ENCODE results near the gene TMEM201.
A peak's percentile ranks its signal among the peaks of the same experiment; 100 is the strongest.

Gene TMEM201

GRCh38 chr1:9654051-9654833, 65.5 kb downstream of the TMEM201 start:
- peak; percentile 57 for DNase-seq

- peak; percentile 69 for DNase-seq
Measured at GRCh38 chr1:9654834-9655723, 66.4 kb downstream of the TMEM201 start.

GRCh38 chr1:9655836-9656235, 67.1 kb downstream of the TMEM201 start:
- DNase-seq = peak; percentile 29

DNA sequence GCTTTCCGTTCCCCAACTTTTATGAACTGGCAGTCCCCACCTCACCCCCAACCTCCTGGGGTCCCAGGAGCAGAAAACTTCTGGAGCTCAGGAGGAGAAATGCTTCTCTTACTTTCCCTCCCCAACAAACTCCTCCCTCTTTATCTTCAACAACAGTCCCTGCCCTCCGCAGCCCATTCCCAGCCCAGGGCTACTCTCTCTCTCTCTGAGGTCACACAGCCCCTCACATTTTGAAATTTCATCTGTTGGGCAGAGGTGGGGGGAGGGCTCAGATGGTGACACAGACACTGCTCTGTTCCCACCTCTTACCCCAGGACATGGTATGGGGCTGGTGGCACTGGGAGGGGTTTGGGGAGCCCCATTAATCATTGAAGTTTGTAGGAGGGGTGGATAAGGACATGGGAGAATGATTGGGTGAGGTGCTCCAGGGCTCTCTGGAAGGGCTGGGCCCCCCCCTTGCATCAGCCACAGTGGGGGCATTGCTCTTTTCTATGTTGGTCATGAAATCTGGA, 68.9 kb downstream of the TMEM201 start:
- DNase-seq = peak; percentile 28

DNA sequence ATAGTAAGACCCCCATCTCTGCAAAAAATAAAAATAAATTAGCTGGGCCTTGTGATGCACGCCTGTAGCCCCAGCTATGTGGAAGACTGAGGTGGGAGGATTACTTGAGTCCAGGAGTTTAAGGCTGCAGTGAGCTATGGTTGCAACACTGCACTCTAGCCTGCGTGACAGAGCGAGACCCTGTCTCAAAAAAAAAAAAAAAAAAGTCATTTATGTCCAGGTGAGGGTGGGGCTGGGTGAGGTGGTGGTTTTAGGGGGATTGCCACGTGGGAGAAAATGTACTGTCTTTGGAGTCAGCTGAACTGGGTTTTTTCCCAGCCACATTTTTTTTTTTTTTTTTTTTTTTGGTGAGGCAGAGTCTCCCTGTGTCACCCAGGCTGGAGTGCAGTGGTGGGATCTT, 69.5 kb downstream of the TMEM201 start:
- DNase-seq = peak; percentile 21

DNA sequence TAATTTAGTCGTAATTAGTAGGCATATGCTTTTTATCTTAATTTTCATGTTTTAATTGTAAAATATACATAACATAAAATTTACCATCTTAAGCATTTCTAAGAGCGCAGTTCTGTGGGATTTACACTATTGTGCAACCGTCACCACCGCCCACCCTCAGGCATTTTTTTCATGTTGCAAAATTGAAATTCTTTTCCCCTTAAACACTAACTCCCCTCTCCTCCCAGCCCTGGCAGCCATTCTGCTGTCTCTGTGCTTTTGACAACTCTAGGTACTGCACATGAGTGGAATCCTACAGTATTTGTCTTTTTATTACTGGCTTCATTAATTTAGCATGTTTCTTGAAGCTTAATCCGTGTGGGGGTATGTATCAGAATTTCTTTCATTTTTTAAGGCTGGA, 70.6 kb downstream of the TMEM201 start:
- DNase-seq = no peak

- DNase-seq = no peak
Measured at GRCh38 chr1:9663257-9663656, 74.5 kb downstream of the TMEM201 start.
